ENCODE results near the gene CAB39. TPM values are rescaled to one million over a fixed set of nuclear protein-coding genes. Genes with fewer than 3 reads are reported as not detected.

Gene CAB39
- total RNA-seq, 1 experiment from 2014 or later, result 39.9 TPM

GRCh38 chr2:230719340-230719739 is 6.7 kb downstream of the CAB39 start:
- POLR2A ChIA-PET, result no interaction called here
- Histone ChIP-seq H3K4me3 (ENCODE audit: low read depth in 2 of 2, low read length in 2 of 2) (no peak overlapping the region), H3K4me1 (ENCODE audit: control insufficient read depth, insufficient read depth, low read length) (peaks cover 17% of the 10 kb centered on the region), H3K27me3 (ENCODE audit: control insufficient read depth, insufficient read depth, low read length) (no peaks in the 10 kb centered on the region), H3K27ac (ENCODE audit: low read length) (no peak overlapping the region), H3K9me3 (ENCODE audit: control insufficient read depth, insufficient read depth, low read depth, low read length) (no peaks in the 10 kb centered on the region), H3K36me3 (ENCODE audit: control insufficient read depth, insufficient read depth, low read length) (no peaks in the 10 kb centered on the region)
- TF ChIP-seq, protein P1, sequence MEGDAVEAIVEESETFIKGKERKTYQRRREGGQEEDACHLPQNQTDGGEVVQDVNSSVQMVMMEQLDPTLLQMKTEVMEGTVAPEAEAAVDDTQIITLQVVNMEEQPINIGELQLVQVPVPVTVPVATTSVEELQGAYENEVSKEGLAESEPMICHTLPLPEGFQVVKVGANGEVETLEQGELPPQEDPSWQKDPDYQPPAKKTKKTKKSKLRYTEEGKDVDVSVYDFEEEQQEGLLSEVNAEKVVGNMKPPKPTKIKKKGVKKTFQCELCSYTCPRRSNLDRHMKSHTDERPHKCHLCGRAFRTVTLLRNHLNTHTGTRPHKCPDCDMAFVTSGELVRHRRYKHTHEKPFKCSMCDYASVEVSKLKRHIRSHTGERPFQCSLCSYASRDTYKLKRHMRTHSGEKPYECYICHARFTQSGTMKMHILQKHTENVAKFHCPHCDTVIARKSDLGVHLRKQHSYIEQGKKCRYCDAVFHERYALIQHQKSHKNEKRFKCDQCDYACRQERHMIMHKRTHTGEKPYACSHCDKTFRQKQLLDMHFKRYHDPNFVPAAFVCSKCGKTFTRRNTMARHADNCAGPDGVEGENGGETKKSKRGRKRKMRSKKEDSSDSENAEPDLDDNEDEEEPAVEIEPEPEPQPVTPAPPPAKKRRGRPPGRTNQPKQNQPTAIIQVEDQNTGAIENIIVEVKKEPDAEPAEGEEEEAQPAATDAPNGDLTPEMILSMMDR (IDR thresholded peaks at IDR 0.05), result no peak
- TF ChIP-seq, protein P2, sequence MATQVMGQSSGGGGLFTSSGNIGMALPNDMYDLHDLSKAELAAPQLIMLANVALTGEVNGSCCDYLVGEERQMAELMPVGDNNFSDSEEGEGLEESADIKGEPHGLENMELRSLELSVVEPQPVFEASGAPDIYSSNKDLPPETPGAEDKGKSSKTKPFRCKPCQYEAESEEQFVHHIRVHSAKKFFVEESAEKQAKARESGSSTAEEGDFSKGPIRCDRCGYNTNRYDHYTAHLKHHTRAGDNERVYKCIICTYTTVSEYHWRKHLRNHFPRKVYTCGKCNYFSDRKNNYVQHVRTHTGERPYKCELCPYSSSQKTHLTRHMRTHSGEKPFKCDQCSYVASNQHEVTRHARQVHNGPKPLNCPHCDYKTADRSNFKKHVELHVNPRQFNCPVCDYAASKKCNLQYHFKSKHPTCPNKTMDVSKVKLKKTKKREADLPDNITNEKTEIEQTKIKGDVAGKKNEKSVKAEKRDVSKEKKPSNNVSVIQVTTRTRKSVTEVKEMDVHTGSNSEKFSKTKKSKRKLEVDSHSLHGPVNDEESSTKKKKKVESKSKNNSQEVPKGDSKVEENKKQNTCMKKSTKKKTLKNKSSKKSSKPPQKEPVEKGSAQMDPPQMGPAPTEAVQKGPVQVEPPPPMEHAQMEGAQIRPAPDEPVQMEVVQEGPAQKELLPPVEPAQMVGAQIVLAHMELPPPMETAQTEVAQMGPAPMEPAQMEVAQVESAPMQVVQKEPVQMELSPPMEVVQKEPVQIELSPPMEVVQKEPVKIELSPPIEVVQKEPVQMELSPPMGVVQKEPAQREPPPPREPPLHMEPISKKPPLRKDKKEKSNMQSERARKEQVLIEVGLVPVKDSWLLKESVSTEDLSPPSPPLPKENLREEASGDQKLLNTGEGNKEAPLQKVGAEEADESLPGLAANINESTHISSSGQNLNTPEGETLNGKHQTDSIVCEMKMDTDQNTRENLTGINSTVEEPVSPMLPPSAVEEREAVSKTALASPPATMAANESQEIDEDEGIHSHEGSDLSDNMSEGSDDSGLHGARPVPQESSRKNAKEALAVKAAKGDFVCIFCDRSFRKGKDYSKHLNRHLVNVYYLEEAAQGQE (IDR thresholded peaks at IDR 0.05; ENCODE audit: insufficient read depth in 1 of 2, low read depth in 2 of 2, low read length in 1 of 2), result no peak
- no peak for TF ChIP-seq TCF7L2 (IDR thresholded peaks at IDR 0.05; ENCODE audit: low read depth, low read length)
- no TSS peak for BruUV-seq (replicated peaks)
- intact Hi-C loops (cut with micrococcal nuclease; ENCODE audit: unreplicated experiment), result loop anchor here (10.0 kb wide), 1 partner anchor 75 kb away; no protein-coding TSS in a partner anchor
- CTCF ChIA-PET, result no interaction called here
- no peak for ATAC-seq
- in situ Hi-C loops (cut with HindIII; ENCODE audit: low pct_unique_long_range_greater_than_20kb, low sequenced_read_pairs), result no loop called here
- no peak for DNase-seq (ENCODE audit: low read depth, low spot score)

DNA sequence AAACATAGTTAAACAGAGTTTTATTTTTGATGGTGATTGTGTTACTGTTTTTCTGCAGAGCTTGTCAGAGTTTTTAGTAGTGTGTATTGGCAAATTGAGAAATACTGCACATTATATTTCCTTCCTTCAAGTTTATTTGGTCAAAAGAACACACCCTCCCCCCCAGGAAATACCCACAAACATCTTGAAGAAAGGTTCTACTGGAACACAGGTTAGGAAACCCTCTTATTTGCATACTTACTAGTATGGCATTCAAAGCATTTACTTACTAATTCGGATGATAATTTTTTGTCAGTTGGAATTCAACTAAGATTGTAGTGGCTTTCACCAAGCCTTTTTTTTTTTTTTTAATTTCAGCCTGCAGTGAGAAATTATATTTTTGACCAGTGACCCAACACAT is 9.1 kb downstream of the CAB39 start:
- Histone ChIP-seq H3K36me3 (ENCODE audit: control insufficient read depth, insufficient read depth, low read length) (no peaks in the 10 kb centered on the region), H3K9me3 (ENCODE audit: control insufficient read depth, insufficient read depth, low read depth, low read length) (no peaks in the 10 kb centered on the region), H3K4me3 (ENCODE audit: low read depth in 2 of 2, low read length in 2 of 2) (no peak overlapping the region), H3K27me3 (ENCODE audit: control insufficient read depth, insufficient read depth, low read length) (no peaks in the 10 kb centered on the region), H3K4me1 (ENCODE audit: control insufficient read depth, insufficient read depth, low read length) (peaks cover 8% of the 10 kb centered on the region), H3K27ac (ENCODE audit: low read length) (no peak overlapping the region)
- CTCF ChIA-PET, result no interaction called here
- intact Hi-C loops (cut with micrococcal nuclease; ENCODE audit: unreplicated experiment) (no loop called here), in situ Hi-C loops (cut with HindIII; ENCODE audit: low pct_unique_long_range_greater_than_20kb, low sequenced_read_pairs) (no loop called here)
- ATAC-seq (no peak), DNase-seq (ENCODE audit: low read depth, low spot score) (no peak)
- TF ChIP-seq, protein P2 (IDR thresholded peaks at IDR 0.05; ENCODE audit: insufficient read depth in 1 of 2, low read depth in 2 of 2, low read length in 1 of 2), result no peak
- TF ChIP-seq, protein P1 (IDR thresholded peaks at IDR 0.05), result no peak
- no peak for TF ChIP-seq TCF7L2 (IDR thresholded peaks at IDR 0.05; ENCODE audit: low read depth, low read length)
- no peak for TF ChIP-seq SIN3A (IDR thresholded peaks at IDR 0.05; ENCODE audit: borderline replicate concordance, insufficient read depth, low read depth, low read length)
- TF ChIP-seq POLR2AphosphoS5 (IDR thresholded peaks at IDR 0.05; ENCODE audit: low read depth, low read length), result no peak
- POLR2A ChIA-PET, result no interaction called here
- TSS peak; percentile 11 for BruUV-seq (replicated peaks)
